CD4-positive, alpha-beta T cell treated with Interleukin-21 for 1 hour (primary cell): ENCODE results near the gene OR8A1.
"Not testable (repeated sequence)": the region's sequence is repeated elsewhere in the genome, so short reads cannot be mapped to it uniquely, and the experiment has no call there.

Experiments used
- DNase-seq: peaks from one replicate; pipeline ENCODE4 v3.0.0-alpha.2; 2020

Gene OR8A1

DNA sequence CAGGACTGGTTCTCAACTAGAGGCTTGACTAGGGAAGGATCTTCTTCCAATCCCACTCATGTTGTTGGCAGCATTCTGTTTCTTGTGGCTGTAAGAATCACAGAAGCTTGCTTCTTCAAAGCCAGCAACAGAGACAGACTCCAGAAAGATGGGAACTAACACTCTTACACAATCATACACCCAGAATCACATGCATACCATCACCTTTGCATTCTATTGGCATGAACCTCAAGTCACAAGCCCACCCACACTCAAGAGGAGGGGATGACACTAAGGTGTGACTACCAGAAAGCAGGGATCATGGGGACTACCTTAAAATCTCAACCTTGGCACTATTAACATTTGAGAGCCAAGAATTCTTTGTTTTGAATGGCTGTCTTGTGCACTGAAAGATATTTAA, 27.8 kb downstream of the OR8A1 start:
- no peak for DNase-seq

DNA sequence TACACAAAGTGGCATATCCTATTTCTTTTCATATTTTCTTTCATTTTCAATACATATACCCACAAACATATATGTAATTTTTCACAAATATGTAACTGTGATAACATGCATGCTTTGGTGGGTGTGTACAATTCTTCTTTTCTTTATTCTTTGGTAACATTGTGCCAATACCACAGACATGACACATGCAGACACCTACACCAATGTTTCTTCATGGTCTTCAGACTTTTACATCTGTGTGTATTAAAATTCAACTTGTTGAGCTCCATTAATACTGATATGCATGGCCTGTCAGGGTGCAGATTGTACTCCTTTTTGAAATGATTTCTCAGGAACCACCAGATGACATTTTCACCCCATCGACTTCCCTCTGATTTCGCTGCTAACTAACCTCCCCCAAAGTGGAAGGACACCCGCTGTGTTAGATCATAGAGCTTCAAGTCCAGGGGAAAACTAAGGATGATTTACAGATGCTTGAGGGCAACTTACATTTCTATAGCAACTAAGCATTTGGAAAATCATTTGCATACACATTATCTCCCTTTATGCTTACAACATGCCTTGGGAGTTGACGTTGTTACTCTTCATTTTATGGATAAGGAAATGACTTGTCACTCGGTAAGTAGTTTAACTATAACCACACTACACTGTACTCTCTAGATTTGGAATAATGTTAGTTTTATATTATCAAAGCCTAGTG, 31.0 kb downstream of the OR8A1 start:
- DNase-seq: no peak

DNA sequence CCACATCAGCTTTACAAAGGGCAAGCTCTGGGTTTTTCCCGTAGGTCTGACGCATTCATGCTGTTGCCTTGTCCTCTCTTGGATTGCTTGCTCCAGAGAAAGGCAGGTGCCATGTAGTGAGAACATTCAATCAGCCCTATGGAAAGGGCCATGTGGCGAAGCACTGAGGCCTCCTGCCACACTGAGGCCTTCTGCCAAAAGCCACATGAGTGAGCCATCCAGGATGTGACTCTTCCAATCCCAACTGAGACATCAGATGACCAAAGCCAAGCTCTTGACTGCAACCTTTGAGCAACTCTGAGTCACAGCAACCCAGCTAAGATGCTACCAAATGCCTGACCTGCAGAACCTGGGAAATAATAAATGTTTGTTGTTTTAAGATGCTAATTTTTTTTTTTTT, 32.4 kb downstream of the OR8A1 start:
- DNase-seq: no peak

DNA sequence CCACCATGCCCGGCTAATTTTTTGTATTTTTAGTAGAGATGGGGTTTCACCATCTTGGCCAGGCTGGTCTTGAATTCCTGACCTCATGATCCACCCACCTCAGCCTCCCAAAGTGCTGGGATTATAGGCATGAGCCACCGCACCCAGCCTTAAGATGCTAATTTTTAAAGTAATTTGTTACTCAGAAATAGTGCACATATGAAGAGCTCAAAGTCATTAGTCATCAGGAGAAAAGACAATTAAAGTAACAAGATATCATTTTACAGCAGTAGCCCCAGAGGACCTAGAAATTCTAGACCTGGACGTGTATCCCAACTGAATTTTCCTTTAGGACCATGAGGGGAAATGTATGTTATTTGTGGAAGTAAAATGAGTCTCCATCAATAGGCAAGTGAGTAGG, 32.9 kb downstream of the OR8A1 start:
- not testable (repeated sequence) for DNase-seq

DNA sequence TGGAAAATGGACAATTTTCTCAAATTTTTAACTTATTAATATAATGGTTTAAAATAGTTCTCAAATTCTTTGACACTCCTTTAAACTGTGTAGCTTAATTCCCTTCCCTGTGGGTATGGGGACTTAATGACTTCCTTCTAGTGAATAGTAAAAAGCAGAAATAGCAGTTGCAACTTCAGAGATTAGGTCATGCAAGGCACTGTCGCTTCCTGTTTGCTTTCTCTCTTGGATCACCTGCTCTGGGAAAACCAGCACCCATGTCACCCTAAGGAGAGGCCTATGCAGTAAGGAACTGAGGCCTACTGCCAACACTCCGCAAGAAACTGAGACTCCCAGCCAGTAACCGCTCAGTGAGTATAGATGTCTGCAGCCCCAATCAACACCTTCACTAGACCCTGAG, 35.9 kb downstream of the OR8A1 start:
- no peak for DNase-seq

DNA sequence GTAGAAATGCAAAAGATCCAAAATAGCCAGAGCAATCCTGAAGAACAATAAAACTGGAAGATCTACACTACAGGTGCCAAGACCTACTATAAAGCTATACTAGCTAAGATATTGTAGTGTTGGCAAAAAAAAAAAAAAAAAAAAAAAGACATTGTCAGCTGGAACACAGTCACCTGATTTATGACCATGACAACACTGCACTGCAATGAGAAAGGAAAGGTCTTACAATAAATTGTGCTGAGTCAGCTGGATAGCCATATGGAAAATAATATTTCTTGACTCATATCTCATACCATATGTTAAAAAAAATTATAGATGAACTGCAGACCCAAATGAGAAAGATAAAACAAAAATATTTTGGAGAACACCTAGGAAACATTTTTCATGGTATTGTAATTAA, 38.4 kb downstream of the OR8A1 start:
- no peak for DNase-seq

DNA sequence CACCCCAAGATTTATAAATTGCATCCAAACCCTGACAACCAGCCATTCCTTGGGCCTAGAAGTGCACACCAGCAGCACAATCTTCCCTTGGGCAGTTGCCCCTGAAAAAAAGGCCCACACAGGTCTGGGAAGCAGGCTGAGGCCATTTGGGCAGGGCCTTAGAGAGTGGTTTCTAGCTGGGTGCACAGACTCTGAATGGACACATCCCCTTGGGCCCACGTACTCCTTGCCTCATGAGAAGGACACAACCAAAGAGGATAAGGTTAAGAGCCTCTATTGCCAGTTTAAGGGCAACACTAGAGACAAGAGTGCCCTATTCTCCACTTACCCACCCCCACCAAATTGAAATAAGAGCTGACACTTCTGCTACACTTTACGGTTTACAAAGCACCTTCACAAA, 40.5 kb downstream of the OR8A1 start:
- no peak for DNase-seq

DNA sequence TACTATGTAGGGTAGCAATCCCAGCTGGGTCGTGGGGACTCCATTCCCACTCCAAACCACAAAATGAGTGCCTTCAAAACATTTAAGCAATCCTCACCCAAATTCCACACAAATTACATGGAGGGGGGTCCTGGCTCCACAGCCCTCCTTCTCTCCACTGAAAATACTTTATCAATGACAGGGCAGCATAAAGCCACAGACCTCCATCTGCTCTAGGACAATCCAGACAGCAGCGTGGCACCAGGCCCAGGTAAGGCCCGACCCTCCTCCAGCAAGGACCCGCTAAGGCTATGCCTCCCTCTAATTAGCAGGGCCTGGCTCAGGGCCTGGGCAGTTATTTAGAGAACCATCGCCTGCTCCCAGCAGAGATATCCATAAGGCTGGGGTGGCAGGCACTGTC, 41.3 kb downstream of the OR8A1 start, which contains the start of gene PANX3:
Gene PANX3 (plus strand): TSS at position 365 of the 400 bp plus-strand sequence. CDS start 129 bp downstream, outside the sequence.
- no peak for DNase-seq

DNA sequence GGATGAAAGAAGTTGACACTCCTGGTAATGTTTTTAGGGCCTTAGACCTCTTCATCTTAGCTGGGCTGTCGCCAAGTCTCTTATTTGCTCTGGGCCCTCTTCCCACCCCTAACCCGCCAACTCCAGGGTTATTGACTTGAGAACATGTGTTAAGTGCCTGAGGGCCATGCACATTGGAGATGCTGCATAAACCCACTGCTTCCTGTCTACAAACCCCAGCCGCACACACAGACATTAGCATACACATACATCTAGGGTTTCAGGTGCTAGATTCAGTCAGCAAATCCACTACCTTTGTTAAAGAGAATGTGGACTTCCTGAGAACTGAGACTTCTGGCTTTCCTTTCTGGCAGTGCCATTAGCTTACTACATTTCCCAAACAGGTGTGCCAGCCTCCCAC, 42.2 kb downstream of the OR8A1 start:
- DNase-seq: no peak

DNA sequence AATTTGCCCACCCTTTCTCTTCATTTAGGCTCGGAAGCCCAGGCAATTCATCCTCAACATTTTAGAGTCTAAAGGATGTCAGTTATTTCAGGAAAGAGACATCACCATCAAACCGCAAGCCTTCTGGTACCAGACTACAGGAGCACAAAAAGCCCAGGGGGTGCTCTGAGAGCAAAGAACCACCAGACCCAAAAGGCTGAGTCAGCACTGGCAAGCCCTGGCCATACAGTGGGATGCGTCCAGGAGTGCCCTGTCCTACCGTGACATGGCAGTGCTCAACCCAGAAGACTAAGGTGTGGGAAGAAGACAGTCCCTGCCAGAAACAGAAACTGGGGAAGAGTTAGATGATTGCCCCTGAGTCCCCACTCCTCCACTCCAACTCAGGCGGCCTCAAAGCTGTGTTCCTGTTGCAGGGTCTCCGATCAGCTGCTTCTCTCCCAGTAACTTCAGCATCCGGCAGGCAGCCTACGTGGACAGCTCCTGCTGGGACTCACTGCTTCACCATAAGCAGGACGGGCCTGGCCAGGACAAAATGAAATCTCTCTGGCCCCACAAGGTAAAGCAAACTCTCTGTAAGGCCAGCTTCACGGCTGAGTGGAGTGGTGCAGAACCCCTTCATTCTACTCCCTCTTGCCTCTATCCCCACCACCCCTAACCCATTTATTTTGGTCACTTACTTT, 42.9 kb downstream of the OR8A1 start:
- no peak for DNase-seq

DNA sequence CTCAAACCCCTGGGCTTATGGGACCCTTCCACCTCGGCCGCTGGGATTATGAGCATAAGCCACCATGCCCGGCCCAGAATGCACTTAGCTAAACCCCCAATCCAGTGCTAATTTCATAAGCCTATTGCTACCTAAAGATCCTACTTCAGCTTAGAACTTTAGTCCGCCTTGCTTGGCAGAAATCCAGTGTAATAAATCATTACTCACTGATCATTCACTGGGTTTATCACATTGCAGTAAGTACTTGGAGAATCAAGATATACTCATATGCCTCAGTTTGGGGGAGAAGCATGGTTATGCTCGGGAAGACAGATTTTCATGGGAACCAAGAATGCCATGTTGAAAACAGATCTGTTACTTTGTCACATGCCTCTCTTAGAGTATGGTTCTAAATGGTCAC, 49.1 kb downstream of the OR8A1 start:
- DNase-seq: no peak
